ENCODE results near the gene YPEL1. TPM values are rescaled to one million over a fixed set of nuclear protein-coding genes. Genes with fewer than 3 reads are reported as not detected.
A peak's percentile ranks its signal among the peaks of the same experiment; 100 is the strongest.

YPEL1 gene
- total and polyA plus RNA-seq, 4 donors = 0.83 to 4.8 (median 2.2) TPM

DNA sequence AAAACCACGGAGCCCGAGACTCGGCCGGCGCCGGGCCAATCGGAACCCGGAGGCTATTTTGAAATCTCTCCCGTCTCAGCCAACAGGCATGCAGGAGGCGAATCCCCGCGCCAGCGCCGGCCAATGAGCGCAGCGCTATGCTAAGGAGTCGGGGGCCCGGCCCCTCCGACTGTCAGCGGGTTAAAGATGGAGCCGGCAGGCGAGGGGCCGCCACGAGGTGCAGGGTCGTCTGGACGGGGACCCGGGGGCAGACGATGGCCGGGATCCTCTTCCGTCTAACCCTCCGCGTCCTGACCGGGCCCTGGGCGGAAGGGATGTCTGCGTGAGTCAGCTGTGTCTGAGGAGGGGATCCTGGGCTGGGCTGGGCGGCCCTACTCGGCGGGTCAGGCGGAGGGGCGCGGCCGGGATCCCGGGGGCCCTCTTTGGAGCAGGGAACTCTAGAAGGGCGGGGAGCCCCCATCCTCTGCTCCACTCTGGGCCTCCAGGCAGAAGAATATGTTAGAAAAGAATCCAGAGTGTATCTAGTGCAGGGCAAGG is 83.5 kb downstream of the YPEL1 start:
- Histone ChIP-seq H3K4me1 (ENCODE audit: control insufficient read depth in 4 of 4, insufficient read depth in 4 of 4, low read length in 3 of 4) (peaks cover 11 to 17% (median 13%) of the 10 kb centered on the region in 4 donors), H3K9ac (ENCODE audit: low read depth in 1 of 2, low read length in 2 of 2) (no peak overlapping the region), H3K4me3 (ENCODE audit: low read depth in 1 of 3, low read length in 3 of 3) (peak overlapping the region in 2 of 3 donors; percentile 50 to 52), H3K27ac (ENCODE audit: low read depth in 1 of 2, low read length in 2 of 2) (no peak overlapping the region), H3K9me3 (ENCODE audit: control insufficient read depth in 4 of 4, low read length in 3 of 4) (no peaks in the 10 kb centered on the region), H3K27me3 (ENCODE audit: control insufficient read depth in 4 of 4, insufficient read depth in 4 of 4, low read length in 3 of 4) (no peaks in the 10 kb centered on the region), H3K36me3 (ENCODE audit: control insufficient read depth in 4 of 4, insufficient read depth in 3 of 4, low read depth in 1 of 4, low read length in 3 of 4) (peaks cover 0 to 5% (median 3%) of the 10 kb centered on the region in 4 donors)
- WGBS = 3% methylated on average over 44 of the region's 44 CpGs
- TF ChIP-seq NR2F2 (IDR thresholded peaks at IDR 0.05) = no peak
- peak; percentile 53 for TF ChIP-seq SP1 (IDR thresholded peaks at IDR 0.05)
- DNase-seq (ENCODE audit: low spot score) = peak; percentile 83

DNA sequence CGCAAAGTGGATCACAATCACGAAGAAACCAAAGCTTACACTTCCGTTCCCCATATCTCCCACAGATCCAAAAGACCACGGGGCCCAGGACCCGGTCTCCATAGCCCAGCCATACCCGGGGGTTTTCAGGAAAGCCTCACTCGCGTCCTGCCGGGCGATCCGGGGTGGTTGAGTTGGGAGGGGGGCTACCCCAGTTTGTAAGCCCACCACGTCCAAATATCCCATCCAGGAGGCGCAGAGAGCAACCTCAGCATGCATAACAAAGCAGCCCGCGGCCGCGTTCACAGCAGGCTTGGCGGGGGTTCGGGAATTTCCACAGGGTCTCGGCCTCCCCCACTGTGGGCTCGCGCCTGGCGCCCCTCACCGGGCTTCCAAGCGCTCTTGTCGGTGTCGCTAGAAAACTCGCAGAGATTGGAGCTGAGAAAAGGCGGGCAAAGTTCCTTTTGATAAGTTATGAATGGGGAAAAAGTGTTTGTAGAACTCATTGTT is 84.0 kb downstream of the YPEL1 start:
- DNase-seq (ENCODE audit: low spot score) = no peak
- Histone ChIP-seq H3K4me1 (ENCODE audit: control insufficient read depth in 4 of 4, insufficient read depth in 4 of 4, low read length in 3 of 4) (peaks cover 11 to 17% (median 13%) of the 10 kb centered on the region in 4 donors), H3K9me3 (ENCODE audit: control insufficient read depth in 4 of 4, low read length in 3 of 4) (no peaks in the 10 kb centered on the region), H3K4me3 (ENCODE audit: low read depth in 1 of 3, low read length in 3 of 3) (peak overlapping the region in 2 of 3 donors; percentile 50 to 52), H3K27ac (ENCODE audit: low read depth in 1 of 2, low read length in 2 of 2) (no peak overlapping the region), H3K27me3 (ENCODE audit: control insufficient read depth in 4 of 4, insufficient read depth in 4 of 4, low read length in 3 of 4) (no peaks in the 10 kb centered on the region), H3K9ac (ENCODE audit: low read depth in 1 of 2, low read length in 2 of 2) (no peak overlapping the region), H3K36me3 (ENCODE audit: control insufficient read depth in 4 of 4, insufficient read depth in 3 of 4, low read depth in 1 of 4, low read length in 3 of 4) (peaks cover 0 to 5% (median 3%) of the 10 kb centered on the region in 4 donors)
- TF ChIP-seq JUND (IDR thresholded peaks at IDR 0.05) = no peak
- no peak for TF ChIP-seq GABPA (IDR thresholded peaks at IDR 0.05 in 1 of 2, conservative IDR thresholded peaks at IDR 0.05 in 1 of 2)
- no peak for TF ChIP-seq RXRA (IDR thresholded peaks at IDR 0.05)
- no peak for TF ChIP-seq REST (IDR thresholded peaks at IDR 0.05)
- no peak for TF ChIP-seq HNF4G (IDR thresholded peaks at IDR 0.05)
- no peak for TF ChIP-seq SP1 (IDR thresholded peaks at IDR 0.05)
- TF ChIP-seq FOXA1 (IDR thresholded peaks at IDR 0.05) = no peak
- 5% methylated on average over 29 of the region's 29 CpGs for WGBS

- Histone ChIP-seq H3K9me3 (ENCODE audit: control insufficient read depth in 4 of 4, low read length in 3 of 4) (no peaks in the 10 kb centered on the region), H3K27ac (ENCODE audit: low read depth in 1 of 2, low read length in 2 of 2) (no peak overlapping the region), H3K9ac (ENCODE audit: low read depth in 1 of 2, low read length in 2 of 2) (no peak overlapping the region), H3K4me1 (ENCODE audit: control insufficient read depth in 4 of 4, insufficient read depth in 4 of 4, low read length in 3 of 4) (peaks cover 11 to 17% (median 13%) of the 10 kb centered on the region in 4 donors), H3K36me3 (ENCODE audit: control insufficient read depth in 4 of 4, insufficient read depth in 3 of 4, low read depth in 1 of 4, low read length in 3 of 4) (peaks cover 0 to 6% (median 4%) of the 10 kb centered on the region in 4 donors), H3K27me3 (ENCODE audit: control insufficient read depth in 4 of 4, insufficient read depth in 4 of 4, low read length in 3 of 4) (no peaks in the 10 kb centered on the region), H3K4me3 (ENCODE audit: low read depth in 1 of 3, low read length in 3 of 3) (peak overlapping the region in 1 of 3 donors; percentile 52)
- peak; percentile 30 for DNase-seq (ENCODE audit: low spot score)
- no peak for TF ChIP-seq HNF4A (conservative IDR thresholded peaks at IDR 0.05)
- TF ChIP-seq YY1 (IDR thresholded peaks at IDR 0.05) = no peak
- TF ChIP-seq REST (IDR thresholded peaks at IDR 0.05) = no peak
- no peak for TF ChIP-seq ZBTB33 (IDR thresholded peaks at IDR 0.05)
- no peak for TF ChIP-seq HNF4G (IDR thresholded peaks at IDR 0.05)
- no peak for TF ChIP-seq RAD21 (IDR thresholded peaks at IDR 0.05)
- TF ChIP-seq TAF1 (conservative IDR thresholded peaks at IDR 0.05) = no peak
- TF ChIP-seq, protein P1, sequence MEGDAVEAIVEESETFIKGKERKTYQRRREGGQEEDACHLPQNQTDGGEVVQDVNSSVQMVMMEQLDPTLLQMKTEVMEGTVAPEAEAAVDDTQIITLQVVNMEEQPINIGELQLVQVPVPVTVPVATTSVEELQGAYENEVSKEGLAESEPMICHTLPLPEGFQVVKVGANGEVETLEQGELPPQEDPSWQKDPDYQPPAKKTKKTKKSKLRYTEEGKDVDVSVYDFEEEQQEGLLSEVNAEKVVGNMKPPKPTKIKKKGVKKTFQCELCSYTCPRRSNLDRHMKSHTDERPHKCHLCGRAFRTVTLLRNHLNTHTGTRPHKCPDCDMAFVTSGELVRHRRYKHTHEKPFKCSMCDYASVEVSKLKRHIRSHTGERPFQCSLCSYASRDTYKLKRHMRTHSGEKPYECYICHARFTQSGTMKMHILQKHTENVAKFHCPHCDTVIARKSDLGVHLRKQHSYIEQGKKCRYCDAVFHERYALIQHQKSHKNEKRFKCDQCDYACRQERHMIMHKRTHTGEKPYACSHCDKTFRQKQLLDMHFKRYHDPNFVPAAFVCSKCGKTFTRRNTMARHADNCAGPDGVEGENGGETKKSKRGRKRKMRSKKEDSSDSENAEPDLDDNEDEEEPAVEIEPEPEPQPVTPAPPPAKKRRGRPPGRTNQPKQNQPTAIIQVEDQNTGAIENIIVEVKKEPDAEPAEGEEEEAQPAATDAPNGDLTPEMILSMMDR (IDR thresholded peaks at IDR 0.05; ENCODE audit: low read depth, low read length, missing input control) = no peak
- no peak for TF ChIP-seq EGR1 (IDR thresholded peaks at IDR 0.05; ENCODE audit: low read depth in 2 of 2)
- TF ChIP-seq RXRA (IDR thresholded peaks at IDR 0.05) = no peak
- no peak for TF ChIP-seq JUND (IDR thresholded peaks at IDR 0.05)
- 30% methylated on average over 6 of the region's 6 CpGs for WGBS
Measured at GRCh38 chr22:21650823-21651520, 84.6 kb downstream of the YPEL1 start.

Data from liver (tissue), 9 donors.